Transverse colon (tissue), 3 donors: ENCODE results near the gene PDZD7.

ENCODE experiments used
- EP300 ChIP-seq: sonication (generic); formaldehyde crosslinking; IDR thresholded peaks from one replicate; pipeline ENCODE4 v1.6.1; 2017; ENCODE audit warnings: antibody characterized with exemption, low read depth
- POLR2A ChIP-seq: fragments of 450-650 bp; IDR thresholded peaks from one replicate; pipeline ENCODE4 v1.6.1; 2016; ENCODE audit warnings: antibody characterized with exemption, mild to moderate bottlenecking, moderate library complexity
- TF ChIP-seq, protein P1 (sequence below), 5 experiments: fragments of 200-600 bp in 3 of 5; fragments of 450-650 bp in 2 of 5; sonication (generic) in 3 of 5; IDR thresholded peaks; 1 replicate in 2 of 5; 2 replicates in 3 of 5; pipeline ENCODE4 v1.5.1; 2016 to 2017; ENCODE audit warnings: antibody characterized with exemption in 5 of 5, inconsistent platforms in 3 of 5, mild to moderate bottlenecking in 2 of 5, moderate library complexity in 1 of 5

DNA sequence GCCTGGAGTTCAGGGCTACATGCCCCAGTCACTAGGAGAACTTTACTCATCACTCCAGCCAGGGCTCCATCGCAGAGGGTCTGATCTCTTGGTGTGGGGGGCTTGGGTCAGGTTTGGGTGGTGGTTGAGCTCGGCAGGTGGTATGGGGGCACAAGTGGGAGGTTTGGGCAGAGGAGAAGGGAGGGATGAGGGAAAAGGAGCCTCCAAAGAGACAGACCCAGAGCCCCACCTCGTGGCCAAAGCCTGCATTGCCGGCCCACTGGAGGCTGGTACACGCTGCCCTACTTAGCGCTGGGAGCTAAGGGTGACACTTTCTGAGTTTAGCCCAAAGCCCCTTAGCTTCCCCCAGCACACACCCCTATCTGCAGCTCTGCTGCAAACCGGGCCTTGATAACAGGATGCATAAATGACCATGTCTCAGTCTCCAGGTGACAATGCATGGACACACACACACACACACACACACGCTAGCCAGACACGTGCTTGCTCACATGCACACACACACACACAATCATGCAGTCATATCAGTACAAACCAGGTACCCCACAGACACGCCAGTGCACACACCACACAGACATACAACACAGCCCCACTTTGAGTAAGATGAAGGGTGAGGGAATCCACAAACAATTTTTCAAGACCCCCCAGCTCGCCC is 16.6 kb downstream of the PDZD7 start:
- TF ChIP-seq, protein P1, sequence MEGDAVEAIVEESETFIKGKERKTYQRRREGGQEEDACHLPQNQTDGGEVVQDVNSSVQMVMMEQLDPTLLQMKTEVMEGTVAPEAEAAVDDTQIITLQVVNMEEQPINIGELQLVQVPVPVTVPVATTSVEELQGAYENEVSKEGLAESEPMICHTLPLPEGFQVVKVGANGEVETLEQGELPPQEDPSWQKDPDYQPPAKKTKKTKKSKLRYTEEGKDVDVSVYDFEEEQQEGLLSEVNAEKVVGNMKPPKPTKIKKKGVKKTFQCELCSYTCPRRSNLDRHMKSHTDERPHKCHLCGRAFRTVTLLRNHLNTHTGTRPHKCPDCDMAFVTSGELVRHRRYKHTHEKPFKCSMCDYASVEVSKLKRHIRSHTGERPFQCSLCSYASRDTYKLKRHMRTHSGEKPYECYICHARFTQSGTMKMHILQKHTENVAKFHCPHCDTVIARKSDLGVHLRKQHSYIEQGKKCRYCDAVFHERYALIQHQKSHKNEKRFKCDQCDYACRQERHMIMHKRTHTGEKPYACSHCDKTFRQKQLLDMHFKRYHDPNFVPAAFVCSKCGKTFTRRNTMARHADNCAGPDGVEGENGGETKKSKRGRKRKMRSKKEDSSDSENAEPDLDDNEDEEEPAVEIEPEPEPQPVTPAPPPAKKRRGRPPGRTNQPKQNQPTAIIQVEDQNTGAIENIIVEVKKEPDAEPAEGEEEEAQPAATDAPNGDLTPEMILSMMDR (IDR thresholded peaks at IDR 0.05) = peak; percentile 88 to 95 (median 93)
- TF ChIP-seq POLR2A = no peak
- TF ChIP-seq EP300 = no peak
